Measurements from ENCODE around the gene KSR1.
"Not testable (repeated sequence)": the region's sequence is repeated elsewhere in the genome, so short reads cannot be mapped to it uniquely, and the experiment has no call there.

The KSR1 gene

GRCh38 chr17:27463235-27463677 lies 7.0 kb downstream of the KSR1 start:
- H3K36me3 ChIP-seq (ENCODE audit: insufficient read depth, low read length): no peaks in the 10 kb centered on the region
- H3K4me1 ChIP-seq (ENCODE audit: insufficient read depth, low read length): peaks cover 54% of the 10 kb centered on the region
- no peak overlapping the region for H3K27ac ChIP-seq (ENCODE audit: low read depth, low read length)
- H3K9me3 ChIP-seq (ENCODE audit: insufficient read depth, low read depth, low read length): no peaks in the 10 kb centered on the region
- no peak overlapping the region for H3K4me3 ChIP-seq (ENCODE audit: low read length)
- no peaks in the 10 kb centered on the region for H3K27me3 ChIP-seq (ENCODE audit: insufficient read depth, low read length)
- H3K9ac ChIP-seq (ENCODE audit: low read depth, low read length): no peak overlapping the region
- 93% methylated on average over 4 of the region's 4 CpGs for WGBS

DNA sequence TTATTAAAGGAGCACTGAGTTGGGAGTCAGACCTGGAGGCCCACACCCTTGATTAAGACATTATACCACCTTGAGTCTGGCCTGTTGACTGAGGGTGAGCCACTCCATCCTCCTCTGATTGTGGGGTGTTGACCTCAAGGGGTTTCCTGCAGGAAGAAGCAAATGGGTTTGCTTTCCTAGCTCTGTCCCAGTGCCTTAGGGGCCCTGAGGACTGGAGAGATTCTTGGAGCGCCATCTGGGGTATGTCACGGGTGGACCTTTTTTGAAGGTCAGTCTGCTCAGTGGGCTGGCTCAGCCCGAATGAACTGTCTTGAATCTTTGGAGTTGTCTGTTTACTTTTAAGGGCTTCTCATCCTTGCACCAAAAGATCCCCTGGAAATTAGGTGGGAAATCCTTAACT lies 7.8 kb downstream of the KSR1 start:
- H3K4me3 ChIP-seq (ENCODE audit: low read length); H3K9ac ChIP-seq (ENCODE audit: low read depth, low read length); H3K36me3 ChIP-seq (ENCODE audit: insufficient read depth, low read length); H3K9me3 ChIP-seq (ENCODE audit: insufficient read depth, low read depth, low read length); H3K27me3 ChIP-seq (ENCODE audit: insufficient read depth, low read length); H3K27ac ChIP-seq (ENCODE audit: low read depth, low read length): not testable (repeated sequence)
- peaks cover 52% of the 10 kb centered on the region for H3K4me1 ChIP-seq (ENCODE audit: insufficient read depth, low read length)
- 90% methylated on average over 3 of the region's 3 CpGs for WGBS

DNA sequence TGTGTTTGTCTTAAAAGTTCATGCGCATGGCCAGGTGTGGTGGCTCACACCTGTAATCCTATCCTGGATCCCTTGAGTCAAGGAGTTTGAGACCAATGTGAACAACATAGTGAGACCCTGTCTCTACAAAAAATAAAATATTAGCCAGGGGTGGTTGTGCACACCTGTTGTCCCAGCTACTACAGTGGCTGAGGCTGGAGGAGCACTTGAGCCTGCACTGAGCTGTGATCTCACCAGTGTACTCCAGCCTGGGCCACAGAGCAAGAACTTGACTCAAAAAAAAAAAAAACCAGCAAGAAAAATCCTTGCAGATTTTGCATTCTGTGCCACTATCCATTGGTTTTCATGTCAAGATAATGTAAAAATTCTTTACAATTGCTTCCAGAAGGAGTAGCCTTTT lies 8.2 kb downstream of the KSR1 start:
- H3K9ac ChIP-seq (ENCODE audit: low read depth, low read length): no peak overlapping the region
- no peak overlapping the region for H3K4me3 ChIP-seq (ENCODE audit: low read length)
- peaks cover 52% of the 10 kb centered on the region for H3K4me1 ChIP-seq (ENCODE audit: insufficient read depth, low read length)
- no peak overlapping the region for H3K27ac ChIP-seq (ENCODE audit: low read depth, low read length)
- H3K9me3 ChIP-seq (ENCODE audit: insufficient read depth, low read depth, low read length): no peaks in the 10 kb centered on the region
- 100% methylated on average over 1 of the region's 1 CpG for WGBS
- no peaks in the 10 kb centered on the region for H3K36me3 ChIP-seq (ENCODE audit: insufficient read depth, low read length)
- H3K27me3 ChIP-seq (ENCODE audit: insufficient read depth, low read length): no peaks in the 10 kb centered on the region

DNA sequence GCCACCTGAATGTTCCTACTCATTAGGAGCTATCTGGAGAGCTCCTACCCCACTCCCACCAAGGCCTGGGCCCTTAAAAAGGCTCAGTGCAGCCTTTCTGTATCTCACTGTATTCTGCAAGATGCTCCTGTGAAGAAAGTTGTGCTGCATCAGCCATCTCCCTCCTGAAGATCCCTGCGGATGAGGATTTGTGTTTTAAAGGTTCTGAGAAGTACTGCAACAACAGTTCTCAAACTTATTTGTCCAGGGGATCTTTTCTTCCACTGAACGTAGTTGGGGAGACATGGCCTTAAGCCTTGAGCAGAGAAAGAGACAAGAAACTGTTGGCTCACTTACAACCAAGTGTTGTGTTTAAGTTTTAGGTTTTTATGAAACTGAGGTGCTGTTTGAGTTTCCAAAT lies 9.6 kb downstream of the KSR1 start:
- H3K9me3 ChIP-seq (ENCODE audit: insufficient read depth, low read depth, low read length); H3K4me3 ChIP-seq (ENCODE audit: low read length); H3K27me3 ChIP-seq (ENCODE audit: insufficient read depth, low read length); H3K36me3 ChIP-seq (ENCODE audit: insufficient read depth, low read length); H3K9ac ChIP-seq (ENCODE audit: low read depth, low read length): not testable (repeated sequence)
- H3K27ac ChIP-seq (ENCODE audit: low read depth, low read length): peak overlapping the region; percentile 29; the same call in 1 of the 2 replicates
- peaks cover 41% of the 10 kb centered on the region for H3K4me1 ChIP-seq (ENCODE audit: insufficient read depth, low read length)
- 80% methylated on average over 2 of the region's 2 CpGs for WGBS

- Histone ChIP-seq H3K4me3 (ENCODE audit: low read length) (no peak overlapping the region), H3K27ac (ENCODE audit: low read depth, low read length) (peak overlapping the region; percentile 74), H3K36me3 (ENCODE audit: insufficient read depth, low read length) (no peaks in the 10 kb centered on the region), H3K9ac (ENCODE audit: low read depth, low read length) (0 out of 2 replicates have a peak overlapping the region, but pooled peaks have one; percentile 1), H3K4me1 (ENCODE audit: insufficient read depth, low read length) (peaks cover 41% of the 10 kb centered on the region), H3K27me3 (ENCODE audit: insufficient read depth, low read length) (no peaks in the 10 kb centered on the region), H3K9me3 (ENCODE audit: insufficient read depth, low read depth, low read length) (no peaks in the 10 kb centered on the region)
- 38% methylated on average over 3 of the region's 3 CpGs for WGBS
Measured at GRCh38 chr17:27466376-27466742, 10.1 kb downstream of the KSR1 start.

- H3K9me3 ChIP-seq (ENCODE audit: insufficient read depth, low read depth, low read length): no peaks in the 10 kb centered on the region
- no peaks in the 10 kb centered on the region for H3K27me3 ChIP-seq (ENCODE audit: insufficient read depth, low read length)
- H3K4me1 ChIP-seq (ENCODE audit: insufficient read depth, low read length): peaks cover 41% of the 10 kb centered on the region
- WGBS: 73% methylated on average over 12 of the region's 13 CpGs
- H3K4me3 ChIP-seq (ENCODE audit: low read length): no peak overlapping the region
- peak overlapping the region; percentile 74 for H3K27ac ChIP-seq (ENCODE audit: low read depth, low read length)
- no peak overlapping the region for H3K9ac ChIP-seq (ENCODE audit: low read depth, low read length)
- H3K36me3 ChIP-seq (ENCODE audit: insufficient read depth, low read length): no peaks in the 10 kb centered on the region
Measured at GRCh38 chr17:27466743-27467375, 10.6 kb downstream of the KSR1 start.

GRCh38 chr17:27469256-27469655 lies 13.0 kb downstream of the KSR1 start:
- Histone ChIP-seq H3K27me3 (ENCODE audit: insufficient read depth, low read length) (no peaks in the 10 kb centered on the region), H3K9ac (ENCODE audit: low read depth, low read length) (no peak overlapping the region), H3K4me3 (ENCODE audit: low read length) (no peak overlapping the region), H3K9me3 (ENCODE audit: insufficient read depth, low read depth, low read length) (no peaks in the 10 kb centered on the region), H3K36me3 (ENCODE audit: insufficient read depth, low read length) (no peaks in the 10 kb centered on the region), H3K27ac (ENCODE audit: low read depth, low read length) (no peak overlapping the region), H3K4me1 (ENCODE audit: insufficient read depth, low read length) (peaks cover 50% of the 10 kb centered on the region)
- WGBS: 87% methylated on average over 7 of the region's 7 CpGs

GRCh38 chr17:27471321-27472269 lies 15.3 kb downstream of the KSR1 start:
- no peak overlapping the region for H3K27ac ChIP-seq (ENCODE audit: low read depth, low read length)
- H3K4me3 ChIP-seq (ENCODE audit: low read length): no peak overlapping the region
- WGBS: 90% methylated on average over 14 of the region's 14 CpGs
- no peaks in the 10 kb centered on the region for H3K9me3 ChIP-seq (ENCODE audit: insufficient read depth, low read depth, low read length)
- H3K9ac ChIP-seq (ENCODE audit: low read depth, low read length): no peak overlapping the region
- H3K36me3 ChIP-seq (ENCODE audit: insufficient read depth, low read length): no peaks in the 10 kb centered on the region
- H3K27me3 ChIP-seq (ENCODE audit: insufficient read depth, low read length): no peaks in the 10 kb centered on the region
- H3K4me1 ChIP-seq (ENCODE audit: insufficient read depth, low read length): peaks cover 46% of the 10 kb centered on the region

DNA sequence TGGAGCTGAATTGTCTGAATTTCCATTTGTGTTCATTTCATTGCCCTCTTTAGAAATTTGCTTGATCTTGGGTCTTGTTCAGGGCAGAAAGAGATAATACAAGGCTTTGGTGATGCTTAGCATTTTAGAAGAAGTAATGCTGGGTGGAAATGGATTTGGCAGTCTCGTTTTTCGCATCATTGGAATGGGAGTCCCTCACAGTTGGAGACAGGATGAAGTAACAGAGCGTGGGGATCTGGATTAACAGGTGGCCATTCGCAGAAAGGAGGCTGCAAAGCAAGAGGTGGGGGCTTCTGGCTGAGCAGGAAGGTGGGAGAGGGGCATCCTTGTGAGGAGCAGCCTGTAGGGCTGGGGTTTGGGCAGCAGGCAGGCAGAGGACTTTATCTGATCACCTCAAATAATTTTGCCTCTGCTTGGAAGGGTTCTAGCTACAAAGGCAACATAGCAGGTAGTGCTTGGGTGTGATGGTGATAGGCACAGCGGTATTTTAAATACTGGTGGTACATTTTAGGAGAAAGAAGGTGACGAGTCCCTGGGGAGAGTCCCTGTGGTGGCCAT lies 17.0 kb downstream of the KSR1 start:
- no peaks in the 10 kb centered on the region for H3K36me3 ChIP-seq (ENCODE audit: insufficient read depth, low read length)
- no peak overlapping the region for H3K4me3 ChIP-seq (ENCODE audit: low read length)
- H3K4me1 ChIP-seq (ENCODE audit: insufficient read depth, low read length): peaks cover 43% of the 10 kb centered on the region
- WGBS: 68% methylated on average over 6 of the region's 6 CpGs
- no peaks in the 10 kb centered on the region for H3K27me3 ChIP-seq (ENCODE audit: insufficient read depth, low read length)
- no peaks in the 10 kb centered on the region for H3K9me3 ChIP-seq (ENCODE audit: insufficient read depth, low read depth, low read length)
- H3K9ac ChIP-seq (ENCODE audit: low read depth, low read length): no peak overlapping the region
- no peak overlapping the region for H3K27ac ChIP-seq (ENCODE audit: low read depth, low read length)

DNA sequence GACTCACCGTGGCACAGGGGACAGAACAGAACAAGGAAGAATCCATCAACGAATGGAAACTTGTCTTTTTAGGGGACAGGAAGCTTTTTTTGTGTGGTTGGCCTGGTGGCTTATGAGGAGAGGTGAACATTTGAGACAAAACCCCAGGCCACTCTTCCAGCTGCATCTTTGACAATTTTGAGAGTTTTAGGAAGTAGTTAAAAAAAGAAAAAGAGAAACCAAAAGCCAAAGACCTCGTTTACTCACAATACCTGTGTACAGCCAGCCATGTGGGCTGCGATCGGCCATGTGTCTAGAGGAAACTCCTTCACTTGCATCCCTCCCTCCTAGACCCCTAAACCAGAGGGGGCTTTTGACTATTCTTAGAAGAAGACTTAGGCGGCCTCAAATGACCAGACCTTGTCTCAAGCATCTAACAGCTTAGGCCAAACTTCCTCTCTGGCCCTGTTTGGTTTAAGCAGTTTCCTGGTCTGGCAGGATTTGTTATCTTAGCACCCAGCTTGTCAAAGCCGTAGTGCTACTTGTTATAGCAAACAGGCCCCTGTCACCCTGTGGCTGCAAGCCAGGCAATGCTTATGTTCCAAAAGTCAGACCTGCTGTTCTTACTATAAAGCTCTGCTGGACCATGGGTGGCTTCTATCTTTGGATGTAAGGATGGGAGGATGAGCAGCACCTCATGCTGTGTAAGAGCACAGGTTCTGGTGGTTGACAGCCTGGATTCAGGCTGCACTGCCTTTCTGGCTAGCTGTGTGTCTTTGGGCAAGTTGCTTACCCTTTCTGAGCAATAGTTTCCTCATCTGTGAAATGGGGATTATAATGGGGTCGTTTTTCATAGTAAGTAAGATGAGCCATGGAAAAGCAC lies 17.7 kb downstream of the KSR1 start:
- no peak overlapping the region for H3K9ac ChIP-seq (ENCODE audit: low read depth, low read length)
- no peak overlapping the region for H3K27ac ChIP-seq (ENCODE audit: low read depth, low read length)
- no peaks in the 10 kb centered on the region for H3K36me3 ChIP-seq (ENCODE audit: insufficient read depth, low read length)
- no peaks in the 10 kb centered on the region for H3K27me3 ChIP-seq (ENCODE audit: insufficient read depth, low read length)
- peaks cover 37% of the 10 kb centered on the region for H3K4me1 ChIP-seq (ENCODE audit: insufficient read depth, low read length)
- H3K4me3 ChIP-seq (ENCODE audit: low read length): no peak overlapping the region
- H3K9me3 ChIP-seq (ENCODE audit: insufficient read depth, low read depth, low read length): no peaks in the 10 kb centered on the region
- 74% methylated on average over 8 of the region's 8 CpGs for WGBS
